HG03060 (cell line): ENCODE results near the gene CDC26.
A peak's percentile ranks its signal among the peaks of the same experiment; 100 is the strongest.
"Not testable (repeated sequence)": the region's sequence is repeated elsewhere in the genome, so short reads cannot be mapped to it uniquely, and the experiment has no call there.

Experiments
- ATAC-seq: cut with Tn5 transposase; IDR thresholded peaks from one replicate; pipeline ENCODE4 v1.9.1; 2021; ENCODE audit warnings: low read depth, moderate number of reproducible peaks; ENCODE audit not compliant: unreplicated experiment

Gene CDC26

GRCh38 chr9:113244556-113244955 is 30.8 kb downstream of the CDC26 start:
- no peak for ATAC-seq

DNA sequence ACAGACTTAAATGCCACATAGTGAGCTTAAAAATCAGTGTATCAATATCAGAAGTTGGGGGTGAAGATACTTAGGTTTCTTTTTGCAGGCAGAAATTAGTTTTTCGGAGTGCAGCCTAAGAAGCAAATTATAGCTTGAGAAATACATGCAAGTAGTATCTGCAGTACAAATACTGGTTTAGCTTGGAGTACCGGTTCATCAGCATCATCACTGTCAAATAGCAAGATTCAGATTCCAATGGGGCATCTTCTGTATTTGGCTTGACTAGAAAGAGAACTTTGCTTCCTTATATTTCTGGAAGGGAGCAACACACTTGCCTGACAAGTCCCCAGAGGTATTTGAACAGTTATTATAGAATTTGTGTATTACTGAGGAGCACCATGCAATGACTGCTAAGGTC is 34.2 kb downstream of the CDC26 start:
- ATAC-seq = no peak

DNA sequence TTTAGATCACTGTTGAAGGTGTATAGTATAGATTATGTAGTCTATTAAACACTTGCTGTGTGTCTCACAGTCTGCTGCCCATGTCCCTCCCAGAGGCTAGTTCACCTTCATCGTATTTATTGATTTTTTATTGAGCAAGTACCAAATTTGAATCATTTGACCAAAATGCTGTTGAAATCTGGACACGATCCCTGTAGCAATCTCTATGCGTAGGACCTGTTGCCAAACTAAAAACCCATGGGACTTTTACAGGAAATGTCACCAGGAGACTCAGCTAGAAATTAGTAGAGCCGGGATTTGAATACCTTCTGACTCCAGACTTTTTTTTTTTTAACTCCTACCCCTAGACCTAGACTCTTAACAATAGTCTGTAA is 36.5 kb downstream of the CDC26 start:
- no peak for ATAC-seq

DNA sequence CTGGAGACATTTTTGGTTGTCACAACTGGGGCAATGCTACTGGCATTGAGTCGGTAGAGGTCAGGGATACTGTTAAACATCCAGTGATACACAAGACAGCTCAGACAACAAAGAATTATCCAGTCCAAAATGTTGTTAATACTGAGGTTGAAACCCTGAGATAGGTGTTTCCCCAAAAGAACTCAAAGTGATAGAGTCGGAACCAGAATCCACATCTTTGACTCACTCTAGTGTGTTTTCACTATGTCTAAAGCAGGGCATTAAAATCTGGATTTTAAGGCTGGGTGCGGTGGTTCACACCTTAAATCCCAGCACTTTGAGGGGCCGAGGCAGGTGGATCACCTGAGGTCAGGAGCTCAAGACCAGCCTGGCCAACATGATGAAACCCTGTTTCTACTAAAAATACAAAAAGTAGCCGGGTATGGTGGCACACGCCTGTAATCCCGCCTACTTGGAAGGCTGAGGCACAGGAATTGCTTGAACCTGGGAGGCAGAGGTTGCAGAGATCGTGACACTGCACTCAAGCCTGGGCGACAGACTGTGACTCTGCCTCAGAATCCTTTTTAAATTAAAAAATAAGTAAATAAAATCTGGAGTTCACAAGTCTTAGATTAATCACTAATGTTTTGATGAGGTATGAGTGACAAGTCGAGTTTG is 37.0 kb downstream of the CDC26 start:
- ATAC-seq = no peak

GRCh38 chr9:113237026-113237425 is 38.3 kb downstream of the CDC26 start:
- no peak for ATAC-seq

DNA sequence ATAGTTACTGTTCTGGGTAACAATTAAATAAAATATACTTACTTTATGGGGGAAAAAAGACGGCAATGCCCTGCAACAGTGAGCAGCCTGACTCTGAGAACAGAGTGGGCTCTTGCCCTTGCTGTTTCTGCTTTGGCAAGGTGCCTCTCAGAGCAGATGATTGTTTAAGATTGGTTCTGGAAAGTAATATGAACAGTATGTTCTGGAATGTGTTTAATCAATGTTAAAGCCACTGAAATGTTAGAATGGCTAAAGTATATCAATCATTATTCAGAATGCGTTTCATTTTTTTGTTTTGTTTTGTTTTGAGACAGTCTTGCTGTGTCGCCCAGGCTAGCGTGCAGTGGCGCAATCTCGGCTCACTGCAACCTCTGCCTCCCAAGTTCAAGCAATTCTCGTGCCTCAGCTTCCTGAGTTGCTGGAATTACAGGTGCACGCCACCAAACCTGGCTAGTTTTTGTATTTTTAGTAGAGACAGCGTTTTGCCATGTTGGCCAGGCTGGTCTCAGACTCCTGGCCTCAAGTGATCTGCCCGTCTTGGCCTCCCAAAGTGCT is 39.6 kb downstream of the CDC26 start:
- ATAC-seq = not testable (repeated sequence)

- ATAC-seq = no peak
Measured at GRCh38 chr9:113231701-113232100, 43.7 kb downstream of the CDC26 start.

DNA sequence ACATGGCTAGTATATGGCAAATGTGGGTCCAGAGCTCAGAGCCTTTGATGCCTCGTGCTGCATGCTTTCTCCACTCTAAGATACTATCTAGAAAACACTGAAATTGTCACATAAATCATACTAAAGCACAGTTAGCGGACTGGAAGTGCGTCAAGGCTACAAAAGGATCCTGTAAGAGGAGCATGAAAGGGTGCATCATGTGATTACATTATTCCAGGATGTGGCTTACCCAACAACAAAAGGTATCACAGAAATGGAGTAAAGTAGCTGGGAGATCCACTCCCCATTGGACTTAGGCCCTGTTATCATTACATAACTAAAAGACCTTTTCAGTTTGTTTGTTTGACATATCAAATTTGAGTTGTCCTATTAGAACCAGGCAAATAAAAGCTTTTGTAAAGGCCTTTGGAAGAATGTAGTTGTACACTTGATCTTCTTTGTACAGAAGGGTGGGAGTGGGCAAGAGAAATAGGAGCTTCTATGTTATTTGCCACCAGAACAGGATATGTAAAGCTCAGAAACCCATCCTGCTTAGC is 47.2 kb downstream of the CDC26 start:
- no peak for ATAC-seq

GRCh38 chr9:113227436-113227835 is 47.9 kb downstream of the CDC26 start:
- no peak for ATAC-seq

- no peak for ATAC-seq
Measured at GRCh38 chr9:113223963-113224362, 51.4 kb downstream of the CDC26 start.

- ATAC-seq = no peak
Measured at GRCh38 chr9:113222482-113222841, 52.9 kb downstream of the CDC26 start.

DNA sequence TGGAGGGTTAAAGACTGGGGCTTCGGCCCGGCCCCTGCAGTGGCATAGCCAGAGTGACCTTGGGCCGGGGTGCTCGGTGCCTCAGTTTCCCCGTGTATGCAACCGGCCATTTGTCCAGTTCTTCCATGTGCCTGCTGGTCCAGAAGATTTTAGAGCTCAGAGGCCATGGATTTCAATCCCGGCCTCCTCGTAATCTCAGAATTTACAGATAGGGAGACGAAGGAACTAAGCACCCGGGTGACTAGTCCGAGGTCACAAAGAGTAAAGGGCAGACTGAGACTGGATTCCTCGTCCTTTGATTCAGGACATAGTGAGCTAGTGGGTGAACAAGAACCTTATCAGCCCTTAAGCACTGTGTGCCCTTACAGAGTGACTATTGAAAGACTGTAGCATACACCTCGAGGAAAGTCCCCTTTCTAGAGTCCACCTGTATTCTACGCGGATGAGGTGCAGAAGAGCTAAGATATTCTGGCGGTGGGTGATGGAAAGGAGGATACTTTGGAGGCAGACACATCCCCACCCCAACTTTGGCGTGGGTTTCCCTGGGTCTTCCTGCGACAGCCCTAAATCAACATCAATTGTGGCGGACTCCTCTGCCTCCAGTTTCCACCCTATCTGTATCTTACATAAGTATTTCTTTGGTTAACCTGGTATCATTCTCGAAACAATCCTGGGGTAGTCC is 53.4 kb downstream of the CDC26 start:
- ATAC-seq = no peak

DNA sequence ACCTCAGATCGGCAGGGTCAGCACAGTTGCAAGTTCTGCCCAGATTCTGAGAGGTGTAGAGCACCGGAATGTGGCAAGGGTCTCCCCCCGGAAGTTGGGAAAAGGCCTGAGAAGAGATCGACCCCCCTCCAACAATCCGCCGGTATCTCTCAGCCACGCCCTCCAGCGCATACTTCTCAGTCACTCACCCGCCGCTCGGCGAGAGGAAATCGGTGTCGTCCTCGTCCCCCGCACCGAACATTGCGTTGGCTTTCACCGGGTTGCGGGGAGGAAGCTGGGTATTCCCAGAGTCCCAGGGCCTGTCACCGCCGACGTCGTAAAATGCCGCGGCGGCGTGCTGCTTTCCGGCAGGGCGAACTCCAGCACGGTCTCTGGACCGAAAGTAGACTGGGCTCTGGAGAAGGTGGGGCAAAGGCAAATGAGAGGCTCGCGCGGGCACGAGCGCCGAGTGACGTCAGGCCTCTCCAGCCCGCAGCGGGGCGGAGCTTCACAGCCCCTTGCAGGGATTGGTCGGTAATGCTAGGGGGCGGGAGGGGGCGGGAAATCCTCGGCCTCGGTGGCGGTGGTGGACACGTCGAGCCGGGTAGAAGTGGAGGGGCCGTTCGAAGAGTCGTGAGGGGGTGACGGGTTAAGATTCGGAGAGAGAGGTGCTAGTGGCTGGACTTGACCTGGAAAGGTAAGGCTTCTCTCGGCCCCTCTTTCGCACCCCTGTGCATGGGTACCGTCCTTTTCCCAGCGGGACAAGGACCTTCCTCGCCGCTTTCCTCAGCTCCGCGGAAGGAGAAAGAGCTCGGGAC is 54.2 kb downstream of the CDC26 start, which contains the start of the genes FKBP15 and SLC31A1:
TSS of gene FKBP15 (minus strand) at position 275 of the 797 bp plus-strand sequence. CDS start at position 241, 34 bp downstream.
TSS of gene SLC31A1 (plus strand) at position 542 of the 797 bp plus-strand sequence. CDS start 34,605 bp downstream, outside the sequence.
- ATAC-seq = peak; percentile 53

- ATAC-seq = no peak
Measured at GRCh38 chr9:113220467-113221002, 54.8 kb downstream of the CDC26 start.

DNA sequence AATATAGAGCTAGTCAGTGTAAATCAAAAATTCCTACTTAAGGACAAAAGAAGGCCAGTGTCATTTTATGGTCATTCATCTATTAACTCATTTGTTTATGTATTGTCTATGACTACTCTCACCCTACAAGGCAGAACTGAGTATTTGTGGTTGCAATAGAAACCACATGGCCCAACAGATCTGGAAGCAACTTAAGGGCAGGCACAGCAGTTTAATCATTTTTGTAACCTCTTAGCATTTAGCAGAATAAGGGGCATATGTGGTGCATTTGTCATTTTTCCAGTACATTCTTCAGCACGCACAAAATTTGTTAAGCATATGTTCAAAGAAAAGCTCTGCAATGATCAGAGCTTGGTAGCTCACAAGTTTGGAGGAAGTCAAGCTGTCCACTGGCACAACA is 55.4 kb downstream of the CDC26 start:
- ATAC-seq = peak; percentile 61

- peak; percentile 30 for ATAC-seq
Measured at GRCh38 chr9:113219186-113219936, 56.0 kb downstream of the CDC26 start.
